Peyer's patch (tissue), 4 donors: ENCODE results near the gene PHF3.

Source experiments
- POLR2A ChIP-seq, 2 donors: fragments of 450-650 bp; IDR thresholded peaks; one replicate each; pipeline ENCODE4 v1.5.1; 2017; ENCODE audit warnings: antibody characterized with exemption in 2 of 2, mild to moderate bottlenecking in 2 of 2, moderate library complexity in 2 of 2
- TF ChIP-seq, protein P1 (sequence below), 6 experiments: fragments of 450-650 bp in 4 of 6; fragments of 200-600 bp in 2 of 6; sonication (generic) in 1 of 6; IDR thresholded peaks; one replicate each; pipeline ENCODE4 v1.5.1; 2017 to 2019; ENCODE audit warnings: antibody characterized with exemption in 6 of 6, mild to moderate bottlenecking in 3 of 6, moderate library complexity in 1 of 6

DNA sequence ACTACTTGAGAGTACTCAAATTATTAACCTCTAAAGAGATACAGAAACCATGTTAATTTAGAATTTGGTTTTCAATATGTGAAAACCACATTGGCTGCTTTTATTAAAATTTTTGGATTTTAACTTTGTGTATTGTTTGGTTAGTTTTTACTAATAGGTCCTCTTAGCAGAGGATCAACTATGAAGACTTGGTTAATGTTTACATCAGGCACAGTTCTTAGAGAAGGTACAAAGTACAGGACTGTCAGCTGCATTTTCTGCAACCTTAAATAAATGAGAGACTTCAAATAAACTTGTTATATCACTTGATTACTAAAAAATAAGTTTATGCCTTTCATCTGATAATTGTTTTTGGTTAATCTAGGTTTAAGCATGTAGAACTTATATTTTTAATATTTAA is 89.1 kb downstream of the PHF3 start:
- TF ChIP-seq, protein P1, sequence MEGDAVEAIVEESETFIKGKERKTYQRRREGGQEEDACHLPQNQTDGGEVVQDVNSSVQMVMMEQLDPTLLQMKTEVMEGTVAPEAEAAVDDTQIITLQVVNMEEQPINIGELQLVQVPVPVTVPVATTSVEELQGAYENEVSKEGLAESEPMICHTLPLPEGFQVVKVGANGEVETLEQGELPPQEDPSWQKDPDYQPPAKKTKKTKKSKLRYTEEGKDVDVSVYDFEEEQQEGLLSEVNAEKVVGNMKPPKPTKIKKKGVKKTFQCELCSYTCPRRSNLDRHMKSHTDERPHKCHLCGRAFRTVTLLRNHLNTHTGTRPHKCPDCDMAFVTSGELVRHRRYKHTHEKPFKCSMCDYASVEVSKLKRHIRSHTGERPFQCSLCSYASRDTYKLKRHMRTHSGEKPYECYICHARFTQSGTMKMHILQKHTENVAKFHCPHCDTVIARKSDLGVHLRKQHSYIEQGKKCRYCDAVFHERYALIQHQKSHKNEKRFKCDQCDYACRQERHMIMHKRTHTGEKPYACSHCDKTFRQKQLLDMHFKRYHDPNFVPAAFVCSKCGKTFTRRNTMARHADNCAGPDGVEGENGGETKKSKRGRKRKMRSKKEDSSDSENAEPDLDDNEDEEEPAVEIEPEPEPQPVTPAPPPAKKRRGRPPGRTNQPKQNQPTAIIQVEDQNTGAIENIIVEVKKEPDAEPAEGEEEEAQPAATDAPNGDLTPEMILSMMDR (IDR thresholded peaks at IDR 0.05): no peak
- TF ChIP-seq POLR2A (IDR thresholded peaks at IDR 0.05): no peak
